Measurements from ENCODE around the gene KDM4B.
"Not testable (repeated sequence)": the region's sequence is repeated elsewhere in the genome, so short reads cannot be mapped to it uniquely, and the experiment has no call there.

KDM4B gene

DNA sequence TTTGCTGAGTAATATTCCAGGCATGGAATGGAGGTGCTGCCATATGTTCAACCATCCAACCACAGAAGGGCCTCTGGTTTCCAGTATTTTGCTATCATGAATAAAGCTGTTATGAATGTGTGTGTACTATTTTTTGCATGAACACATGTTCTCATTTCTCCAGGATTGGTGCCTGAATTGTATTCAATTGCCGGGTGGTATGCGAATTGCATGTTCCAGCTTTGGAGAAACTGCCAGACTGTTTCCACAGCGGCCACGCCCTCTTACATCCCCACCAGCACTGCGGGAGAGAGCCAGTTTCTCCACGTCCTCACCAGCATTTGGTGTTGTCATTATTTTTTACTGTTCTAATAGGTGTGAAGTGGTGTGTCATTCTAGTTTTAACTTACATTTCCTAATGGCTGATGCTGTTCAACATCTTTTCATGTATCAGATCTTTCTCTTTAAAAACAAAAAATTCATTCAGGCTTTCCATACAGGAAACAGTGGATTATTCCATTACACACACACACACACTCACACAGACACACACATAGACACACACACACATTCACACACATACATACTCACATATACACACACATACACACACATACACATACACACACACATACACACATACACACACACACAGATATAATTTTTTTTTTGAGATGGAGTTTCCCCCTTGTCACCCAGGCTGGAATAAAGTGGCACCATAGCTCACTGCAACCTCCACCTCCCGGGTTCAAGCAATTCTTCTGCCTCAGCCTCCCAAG is 217.6 kb downstream of the KDM4B start:
- DNase-seq = no peak

DNA sequence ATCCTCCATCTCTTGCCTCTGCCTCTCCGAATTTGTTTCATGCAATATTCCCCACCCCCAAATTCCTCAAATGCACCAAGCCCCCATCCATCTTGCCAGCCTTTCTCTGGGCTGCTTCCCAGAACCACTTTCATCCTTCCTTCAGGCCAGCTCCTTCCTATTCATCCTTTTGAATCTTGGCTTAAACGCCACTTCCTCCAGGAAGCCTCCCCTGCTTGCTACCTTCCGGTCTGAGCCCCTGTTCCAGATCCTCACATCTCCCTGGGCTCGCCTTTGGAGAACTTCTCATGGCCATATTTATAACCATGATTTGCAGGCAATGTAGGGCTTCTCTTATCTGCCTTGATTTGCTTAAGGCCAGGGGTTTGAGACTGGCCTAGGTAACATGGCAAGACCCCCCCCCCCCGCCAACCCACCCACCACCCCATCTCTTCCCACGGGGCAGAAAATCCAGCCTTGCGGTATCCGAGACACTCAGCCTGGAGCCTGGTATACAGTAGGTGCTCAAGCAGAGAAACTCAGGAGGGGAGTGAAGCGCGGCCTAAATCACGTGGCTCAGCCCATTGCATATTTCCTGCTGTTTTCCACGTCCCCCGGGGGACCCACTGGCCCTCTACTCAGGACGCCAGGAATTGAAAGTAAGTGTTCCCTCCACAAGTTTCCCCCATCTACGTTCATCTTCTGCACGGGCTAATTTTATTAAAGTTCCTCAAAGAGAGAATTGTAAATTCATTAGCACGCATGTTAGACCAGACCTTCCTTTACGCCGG is 219.8 kb downstream of the KDM4B start:
- DNase-seq = no peak

DNA sequence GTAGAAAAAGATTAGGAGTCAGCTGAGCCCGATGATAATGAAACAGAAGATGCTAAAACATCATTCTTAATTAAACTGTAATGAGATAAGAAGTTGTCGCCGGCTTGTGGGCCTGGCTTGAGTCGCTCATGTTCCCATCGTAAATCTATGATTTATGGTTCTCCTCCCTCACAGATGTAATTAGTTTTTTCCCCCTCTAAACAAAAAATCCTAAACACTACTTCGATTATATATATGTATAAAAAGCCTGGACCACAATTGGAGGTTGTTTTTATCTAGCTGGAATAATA is 220.3 kb downstream of the KDM4B start:
- DNase-seq = no peak

DNA sequence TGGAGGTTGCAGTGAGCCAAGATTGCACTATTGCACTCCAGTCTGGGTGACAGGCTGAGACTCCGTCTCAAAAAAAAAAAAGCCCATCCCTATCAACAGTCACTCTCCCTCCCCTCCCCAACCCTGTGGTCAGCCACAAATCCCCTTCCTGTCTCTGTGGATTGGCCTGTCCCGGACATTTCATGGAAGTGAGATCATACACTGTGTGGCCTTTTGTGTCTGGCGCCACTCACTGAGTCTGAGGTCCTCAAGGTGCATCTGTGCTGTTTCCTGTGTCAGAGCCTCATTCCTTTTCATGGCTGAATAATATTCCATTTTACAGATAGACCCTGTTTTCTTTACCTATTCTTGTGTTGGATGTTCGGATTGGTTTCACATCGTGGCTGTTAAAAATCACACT is 222.2 kb downstream of the KDM4B start:
- DNase-seq = no peak

DNA sequence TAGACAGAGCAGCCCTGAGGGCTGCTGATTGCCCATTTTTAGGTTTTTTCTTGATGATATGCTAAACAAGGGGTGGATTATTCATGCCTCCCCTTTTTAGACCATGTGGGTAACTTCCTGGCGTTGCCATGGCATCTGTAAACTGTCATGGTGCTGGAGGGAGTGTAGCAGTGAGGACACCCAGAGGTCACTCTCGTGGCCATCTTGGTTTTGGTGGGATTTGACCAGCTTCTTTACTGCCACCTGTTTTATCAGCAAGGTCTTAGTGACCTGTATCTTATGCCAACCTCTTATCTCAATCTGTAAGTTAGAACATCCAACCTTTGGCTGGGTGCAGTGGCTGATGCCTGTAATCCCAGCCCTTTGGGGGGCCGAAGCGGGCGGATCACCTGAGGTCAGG is 223.7 kb downstream of the KDM4B start:
- DNase-seq = no peak

DNA sequence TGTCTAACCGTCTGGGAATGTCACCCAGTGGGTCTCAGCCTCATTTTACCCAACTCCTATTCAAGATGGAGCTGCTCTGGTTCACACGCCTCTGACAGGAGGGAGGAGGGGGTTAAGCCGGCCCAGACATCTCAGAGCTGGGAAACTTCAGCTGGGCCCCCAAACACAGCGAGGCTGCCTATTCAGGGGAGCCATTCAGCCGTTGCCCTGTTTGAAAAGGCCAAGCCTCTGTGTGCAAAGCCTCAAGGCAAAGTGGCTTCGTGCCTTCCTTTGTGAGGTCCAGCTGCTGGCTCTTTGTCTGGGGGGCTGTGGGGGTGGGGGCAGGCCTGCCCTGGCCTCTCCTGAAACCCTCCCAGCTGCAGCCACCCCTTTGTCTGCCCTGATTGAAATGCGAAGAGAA is 224.3 kb downstream of the KDM4B start:
- no peak for DNase-seq

DNA sequence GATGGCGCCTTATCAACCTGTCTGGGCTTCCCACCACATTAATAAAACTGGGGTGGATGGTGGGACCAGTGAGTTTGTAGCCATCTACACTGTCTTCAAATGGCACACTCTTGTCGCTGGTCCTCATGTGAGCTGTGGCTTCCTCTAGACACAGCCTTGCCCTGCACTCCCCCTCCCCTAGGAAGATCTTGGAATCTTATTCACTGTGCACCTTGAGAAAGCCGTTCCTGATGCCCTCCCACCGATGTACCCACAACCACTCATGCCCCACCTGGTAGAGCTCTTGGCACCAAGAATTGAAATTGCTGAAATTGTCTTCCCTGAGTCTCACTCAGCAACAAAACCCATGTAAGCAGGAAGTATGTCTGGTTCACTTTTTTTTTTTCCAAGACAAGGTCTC is 225.7 kb downstream of the KDM4B start:
- DNase-seq = no peak

DNA sequence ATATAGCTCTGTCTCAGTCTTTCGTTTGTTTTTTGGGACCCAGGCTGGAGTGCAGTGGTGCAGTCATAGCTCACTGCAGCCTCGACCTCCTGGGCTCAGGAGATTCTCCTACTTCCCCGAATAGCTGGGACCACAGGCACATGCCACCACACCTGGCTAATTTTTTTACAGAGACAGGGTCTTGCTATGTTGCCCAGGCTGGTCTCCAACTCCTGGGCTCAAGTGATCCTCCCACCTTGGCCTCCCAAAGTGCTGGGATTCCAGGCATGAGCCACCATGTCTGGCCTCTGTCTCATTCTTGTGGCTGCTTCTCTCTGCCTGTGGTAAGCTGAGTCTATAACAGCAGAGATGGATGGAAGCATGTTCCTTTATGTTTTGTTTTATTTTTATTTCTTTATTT is 226.7 kb downstream of the KDM4B start:
- DNase-seq = not testable (repeated sequence)

DNA sequence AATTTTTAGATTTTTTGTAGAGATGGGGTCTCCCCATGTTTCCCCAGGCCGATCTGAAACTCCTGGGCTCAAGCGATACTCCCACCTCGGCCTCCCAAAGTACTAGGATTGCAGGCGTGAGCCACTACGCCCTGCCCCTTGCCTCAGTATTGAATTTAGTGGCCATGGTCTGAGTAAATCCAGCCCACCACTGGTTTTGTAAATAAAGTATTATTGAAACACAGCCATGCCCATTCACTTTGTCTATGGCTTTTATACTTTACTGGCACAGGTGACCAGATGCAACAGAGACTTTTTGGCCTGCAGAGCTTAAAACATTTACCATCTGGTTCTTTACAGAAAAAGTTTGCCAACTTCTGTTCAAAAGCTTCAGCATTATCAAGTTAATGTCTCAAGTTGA is 227.9 kb downstream of the KDM4B start:
- no peak for DNase-seq

DNA sequence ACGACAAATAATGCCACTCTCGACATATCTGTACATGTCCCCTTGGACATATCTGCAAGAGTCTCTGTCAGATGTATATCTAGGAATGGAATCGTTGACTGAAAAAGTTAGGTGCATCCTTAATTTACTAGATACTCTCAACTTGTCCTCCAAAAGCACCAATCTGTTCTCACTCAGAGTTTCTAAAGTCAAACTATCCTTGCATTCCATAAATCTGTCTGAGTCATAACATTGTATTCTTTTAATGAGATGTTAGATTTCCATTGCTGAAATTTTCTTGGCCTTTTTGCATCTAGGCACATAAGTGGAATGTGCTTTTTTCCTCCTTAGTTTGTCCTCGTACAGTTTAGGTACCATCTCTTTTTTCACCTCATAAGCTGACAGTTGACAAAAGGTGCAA is 231.9 kb downstream of the KDM4B start:
- no peak for DNase-seq

DNA sequence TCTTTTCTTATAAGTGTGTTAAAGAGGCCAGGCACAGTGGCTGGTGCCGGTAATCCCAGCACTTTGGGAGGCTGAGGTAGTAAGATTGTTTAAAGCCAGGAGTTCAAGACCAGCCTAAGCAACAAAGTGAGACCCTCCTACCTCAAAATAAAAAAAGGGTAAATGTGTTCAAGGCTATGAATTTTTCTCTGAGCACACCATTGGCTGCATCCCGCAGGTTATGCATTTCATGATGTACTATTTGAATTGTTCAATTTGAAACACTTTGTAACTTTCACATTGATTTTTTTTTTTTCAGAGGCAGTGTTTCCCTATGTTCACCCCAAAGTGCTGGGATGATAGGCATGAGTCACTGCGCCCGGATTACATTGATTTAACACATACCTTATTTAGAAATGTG is 233.6 kb downstream of the KDM4B start:
- no peak for DNase-seq
